Neural cell (in vitro differentiated cells): ENCODE measurements around the gene DOCK2. TPM values are rescaled to one million over a fixed set of nuclear protein-coding genes. Genes with fewer than 3 reads are reported as not detected.

ENCODE experiments used
- H2AFZ ChIP-seq: fragments of 200-600, 300-800 bp; sonication (generic), shearing (Covaris generic); 2 replicates; pipeline ENCODE4 v1.6.0; 2014; ENCODE audit warnings: low read depth, mild to moderate bottlenecking, antibody characterized with exemption, low read length, moderate library complexity
- H3F3A ChIP-seq: fragments of 200-600 bp; shearing (Covaris generic); 2 replicates; pipeline ENCODE4 v1.6.1; 2016; ENCODE audit warnings: mild to moderate bottlenecking, moderate library complexity, mixed read lengths, antibody characterized with exemption, low read length; ENCODE audit not compliant: insufficient read depth, poor library complexity, severe bottlenecking
- H3K27ac ChIP-seq: fragments of 200-600, 300-800 bp; sonication (generic), shearing (Covaris generic); 2 replicates; pipeline ENCODE4 v1.5.1; 2014; ENCODE audit warnings: mild to moderate bottlenecking, low read length, moderate library complexity
- H3K27me3 ChIP-seq: fragments of 300-800, 200-600 bp; sonication (generic), shearing (Covaris generic); 2 replicates; pipeline ENCODE4 v1.6.0; 2014; ENCODE audit warnings: mild to moderate bottlenecking, low read depth, low read length, moderate library complexity; ENCODE audit not compliant: insufficient read depth
- H3K36me3 ChIP-seq: fragments of 300-800, 200-600 bp; sonication (generic), shearing (Covaris generic); 2 replicates; pipeline ENCODE4 v1.5.1; 2014; ENCODE audit warnings: mild to moderate bottlenecking, antibody characterized with exemption, low read length, moderate library complexity; ENCODE audit not compliant: insufficient read depth
- H3K4me2 ChIP-seq: fragments of 300-800, 200-600 bp; sonication (generic), shearing (Covaris generic); 2 replicates; pipeline ENCODE4 v1.6.0; 2014; ENCODE audit warnings: mild to moderate bottlenecking, low read length
- H3K4me3 ChIP-seq: fragments of 300-800, 200-600 bp; sonication (generic), shearing (Covaris generic); 2 replicates; pipeline ENCODE4 v1.5.1; 2014; ENCODE audit warnings: mild to moderate bottlenecking, low read length, moderate library complexity
- H3K79me2 ChIP-seq: fragments of 200-600 bp; shearing (Covaris generic); replicated peaks from 2 replicates; pipeline ENCODE4 v1.6.0; 2014; ENCODE audit warnings: mild to moderate bottlenecking, low read length, moderate library complexity; ENCODE audit not compliant: insufficient read depth
- H3K9ac ChIP-seq: fragments of 300-800, 200-600 bp; sonication (generic), shearing (Covaris generic); 2 replicates; pipeline ENCODE4 v1.6.1; 2016; ENCODE audit warnings: mild to moderate bottlenecking, low read length, mixed read lengths
- H3K9me2 ChIP-seq: fragments of 200-600 bp; shearing (Covaris generic); 2 replicates; pipeline ENCODE4 v1.6.1; 2016; ENCODE audit warnings: mild to moderate bottlenecking, low read length, mixed read lengths; ENCODE audit not compliant: insufficient read depth
- H3K9me3 ChIP-seq: fragments of 200-600, 300-800 bp; sonication (generic), shearing (Covaris generic); 2 replicates; pipeline ENCODE4 v1.6.1; 2016; ENCODE audit warnings: mild to moderate bottlenecking, mixed run types, low read length, moderate library complexity, mixed read lengths
- H4K20me1 ChIP-seq: fragments of 200-600 bp; shearing (Covaris generic); 2 replicates; pipeline ENCODE4 v1.6.1; 2016; ENCODE audit warnings: mild to moderate bottlenecking, mixed run types; ENCODE audit not compliant: insufficient read depth
- CTCF ChIP-seq: fragments of 450-650 bp; IDR thresholded peaks from 2 replicates; pipeline ENCODE4 v1.5.1; 2014; ENCODE audit warnings: antibody characterized with exemption, mild to moderate bottlenecking, moderate library complexity; ENCODE audit not compliant: poor library complexity, severe bottlenecking
- EP300 ChIP-seq: fragments of 450-650 bp; conservative IDR thresholded peaks from 2 replicates; pipeline ENCODE4 v1.6.1; 2014; ENCODE audit warnings: antibody characterized with exemption, mild to moderate bottlenecking, moderate library complexity; ENCODE audit not compliant: poor library complexity, severe bottlenecking
- EZH2 ChIP-seq: fragments of 200-600, 300-800 bp; shearing (Covaris generic), sonication (generic); IDR thresholded peaks from 2 replicates; pipeline ENCODE4 v1.6.1; 2014; ENCODE audit warnings: antibody characterized with exemption, low read length, borderline replicate concordance, mild to moderate bottlenecking; ENCODE audit not compliant: insufficient read depth, poor library complexity, severe bottlenecking
- MXI1 ChIP-seq: fragments of 450-650 bp; conservative IDR thresholded peaks from 2 replicates; pipeline ENCODE4 v1.6.1; 2014; ENCODE audit warnings: antibody characterized with exemption, mild to moderate bottlenecking; ENCODE audit not compliant: poor library complexity, severe bottlenecking
- POLR2AphosphoS5 ChIP-seq: IDR thresholded peaks from 2 replicates; pipeline ENCODE4 v1.6.1; 2012
- RAD21 ChIP-seq: fragments of 450-650 bp; conservative IDR thresholded peaks from 2 replicates; pipeline ENCODE4 v1.6.1; 2014; ENCODE audit warnings: antibody characterized with exemption, mild to moderate bottlenecking, moderate library complexity
- REST ChIP-seq: IDR thresholded peaks from 2 replicates; pipeline ENCODE4 v1.6.1; 2012; ENCODE audit warnings: borderline replicate concordance
- SMC3 ChIP-seq: fragments of 450-650 bp; conservative IDR thresholded peaks from 2 replicates; pipeline ENCODE4 v1.6.1; 2014; ENCODE audit warnings: antibody characterized with exemption, mild to moderate bottlenecking, moderate library complexity; ENCODE audit not compliant: poor library complexity
- TAF1 ChIP-seq: IDR thresholded peaks from 2 replicates; pipeline ENCODE4 v1.6.1; 2012; ENCODE audit warnings: low read depth
- polyA plus RNA-seq: library from polyadenylated mRNA; depleted of rRNA; stranded (reverse); fragments of >200 nt; gene quantifications from 2 replicates; pipeline ENCODE4 v1.2.3, GENCODE V29; 2014

The DOCK2 gene
- polyA plus RNA-seq, 1 donor from 2014 or later, result 0.15 TPM

- TF ChIP-seq EP300, result no peak
- TF ChIP-seq TAF1, result no peak
- TF ChIP-seq REST, result no peak
- TF ChIP-seq EZH2, result no peak
- no peak for TF ChIP-seq MXI1
- no peak for TF ChIP-seq RAD21
- TF ChIP-seq CTCF, result no peak
- no peak for TF ChIP-seq POLR2AphosphoS5
- TF ChIP-seq SMC3, result no peak
- H3K9me3 ChIP-seq, result no peaks in the 10 kb centered on the region
- H3K9ac ChIP-seq, result no peak overlapping the region
- no peak overlapping the region for H3K4me2 ChIP-seq
- peaks cover 56% of the 10 kb centered on the region for H3K27me3 ChIP-seq
- H3K27ac ChIP-seq, result no peak overlapping the region
- no peaks in the 10 kb centered on the region for H3K36me3 ChIP-seq
- no peaks in the 10 kb centered on the region for H4K20me1 ChIP-seq
- no peaks in the 10 kb centered on the region for H3K79me2 ChIP-seq
- no peak overlapping the region for H2AFZ ChIP-seq
- H3F3A ChIP-seq, result no peaks in the 10 kb centered on the region
- no peaks in the 10 kb centered on the region for H3K9me2 ChIP-seq
- H3K4me3 ChIP-seq, result no peak overlapping the region
Observed at GRCh38 chr5:169785771-169786618, 148.9 kb downstream of the DOCK2 start.

- TF ChIP-seq MXI1 (no peak), REST (no peak), EZH2 (no peak), RAD21 (no peak), POLR2AphosphoS5 (no peak), EP300 (no peak)
- no peak overlapping the region for H3K4me3 ChIP-seq
- H4K20me1 ChIP-seq, result no peaks in the 10 kb centered on the region
- no peaks in the 10 kb centered on the region for H3K79me2 ChIP-seq
- no peak overlapping the region for H2AFZ ChIP-seq
- no peak overlapping the region for H3K9ac ChIP-seq
- H3K9me2 ChIP-seq, result no peaks in the 10 kb centered on the region
- no peak overlapping the region for H3K4me2 ChIP-seq
- H3K27ac ChIP-seq, result no peak overlapping the region
- no peaks in the 10 kb centered on the region for H3F3A ChIP-seq
- peaks cover 35% of the 10 kb centered on the region for H3K27me3 ChIP-seq
- no peaks in the 10 kb centered on the region for H3K9me3 ChIP-seq
- no peaks in the 10 kb centered on the region for H3K36me3 ChIP-seq
Observed at GRCh38 chr5:169788168-169788567, 151.1 kb downstream of the DOCK2 start.
